Measurements from ENCODE around the gene SHE. TPM values are rescaled to one million over a fixed set of nuclear protein-coding genes. Genes with fewer than 3 reads are reported as not detected.

The SHE gene
- total and polyA plus RNA-seq, 2 donors (not counting 3 experiments of a cell fraction or from before 2014, with no cell fraction given) = 30.1 to 52.7 TPM

- ChIA-PET POLR2A (no interaction called here), CTCF (interaction anchor here (1.0 kb wide), 1 partner anchor 11 kb away, joined by 4 read pairs; no protein-coding TSS in a partner anchor)
- Histone ChIP-seq H4K20me1 (replicated peaks; ENCODE audit: control insufficient read depth, extremely low read depth, insufficient read depth, low read length) (no peaks in the 10 kb centered on the region), H3K4me2 (ENCODE audit: insufficient read depth, low read length) (no peak overlapping the region), H3K27me3 (ENCODE audit: control insufficient read depth in 2 of 2, insufficient read depth in 2 of 2, low read length in 2 of 2) (no peaks in the 10 kb centered on the region), H3K4me3 (replicated peaks in 1 of 3; ENCODE audit: insufficient read depth in 1 of 3, low read depth in 1 of 3, low read length in 3 of 3) (no peak overlapping the region), H3K36me3 (ENCODE audit: control insufficient read depth in 2 of 2, extremely low read depth in 1 of 2, insufficient read depth in 2 of 2, low read length in 2 of 2) (no peaks in the 10 kb centered on the region), H3K4me1 (ENCODE audit: control insufficient read depth, extremely low read depth, insufficient read depth, low read length) (peaks cover 5% of the 10 kb centered on the region), H3K9ac (replicated peaks; ENCODE audit: extremely low read depth, insufficient read depth, low read length) (no peak overlapping the region), H3K27ac (ENCODE audit: insufficient read depth, low read depth, low read length) (no peak overlapping the region), H3K79me2 (ENCODE audit: control insufficient read depth, insufficient read depth, low read length) (no peaks in the 10 kb centered on the region), H2AFZ (ENCODE audit: low read depth, low read length) (no peak overlapping the region), H3K9me1 (replicated peaks; ENCODE audit: control insufficient read depth, extremely low read depth, insufficient read depth, low read length) (no peaks in the 10 kb centered on the region), H3K9me3 (replicated peaks; ENCODE audit: control insufficient read depth, insufficient read depth, low read length) (no peaks in the 10 kb centered on the region)
- DNase-seq (ENCODE audit: low read depth, low spot score) (no peak), FAIRE-seq (no peak)
- dilution Hi-C loops (cut with MboI; ENCODE audit: extremely low pct_ligation_motif_present, low sequenced_read_pairs) (no loop called here), intact Hi-C loops (cut with micrococcal nuclease) (no loop called here)
- no TSS peak for BruUV-seq (replicated peaks)
- TF ChIP-seq CTCF (IDR thresholded peaks at IDR 0.05; ENCODE audit: extremely low read depth in 1 of 2, insufficient read depth in 1 of 2, low read depth in 1 of 2, low read length in 2 of 2) (no peak), EZH2 (IDR thresholded peaks at IDR 0.05; ENCODE audit: borderline replicate concordance, low read depth, low read length, severe bottlenecking) (no peak), POLR2AphosphoS5 (IDR thresholded peaks at IDR 0.05; ENCODE audit: insufficient read depth, low read depth, low read length) (no peak), MAX (IDR thresholded peaks at IDR 0.05; ENCODE audit: insufficient read depth, insufficient read length) (no peak), FOS (IDR thresholded peaks at IDR 0.05; ENCODE audit: borderline replicate concordance, insufficient read depth, low read length) (no peak), GATA2 (IDR thresholded peaks at IDR 0.05; ENCODE audit: insufficient read depth, insufficient read length, low read depth, low read length) (no peak), MYC (IDR thresholded peaks at IDR 0.05; ENCODE audit: low read depth, low read length) (no peak), POLR2A (IDR thresholded peaks at IDR 0.05; ENCODE audit: low read depth, low read length) (no peak), JUN (IDR thresholded peaks at IDR 0.05; ENCODE audit: borderline replicate concordance, insufficient read depth, insufficient read length, low read depth) (no peak)
Measured at GRCh38 chr1:154434346-154435085, 67.7 kb downstream of the SHE start.
